GM10266 (cell line): ENCODE measurements around the gene CACNG8.

Experiments used
- DNase-seq: peaks from one replicate; pipeline ENCODE4 v3.0.0; 2012; ENCODE audit errors: extremely low spot score
- TF ChIP-seq, protein P1 (sequence below): IDR thresholded peaks from 2 replicates; pipeline ENCODE4 v1.5.1; 2012; ENCODE audit warnings: mild to moderate bottlenecking, low read depth; ENCODE audit not compliant: control insufficient read depth, insufficient read depth; ENCODE audit errors: missing control alignments

CACNG8 gene

DNA sequence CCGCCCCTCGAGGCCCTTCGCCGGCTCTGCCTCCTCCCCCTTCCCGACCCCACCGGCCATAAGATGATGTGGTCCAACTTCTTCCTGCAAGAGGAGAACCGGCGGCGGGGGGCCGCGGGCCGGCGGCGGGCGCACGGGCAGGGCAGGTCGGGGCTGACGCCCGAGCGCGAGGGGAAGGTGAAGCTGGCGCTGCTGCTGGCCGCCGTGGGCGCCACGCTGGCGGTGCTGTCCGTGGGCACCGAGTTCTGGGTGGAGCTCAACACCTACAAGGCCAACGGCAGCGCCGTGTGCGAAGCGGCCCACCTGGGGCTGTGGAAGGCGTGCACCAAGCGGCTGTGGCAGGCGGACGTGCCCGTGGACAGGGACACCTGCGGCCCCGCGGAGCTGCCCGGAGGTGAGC lies 30.1 kb downstream of the CACNG8 start:
- TF ChIP-seq, protein P1, sequence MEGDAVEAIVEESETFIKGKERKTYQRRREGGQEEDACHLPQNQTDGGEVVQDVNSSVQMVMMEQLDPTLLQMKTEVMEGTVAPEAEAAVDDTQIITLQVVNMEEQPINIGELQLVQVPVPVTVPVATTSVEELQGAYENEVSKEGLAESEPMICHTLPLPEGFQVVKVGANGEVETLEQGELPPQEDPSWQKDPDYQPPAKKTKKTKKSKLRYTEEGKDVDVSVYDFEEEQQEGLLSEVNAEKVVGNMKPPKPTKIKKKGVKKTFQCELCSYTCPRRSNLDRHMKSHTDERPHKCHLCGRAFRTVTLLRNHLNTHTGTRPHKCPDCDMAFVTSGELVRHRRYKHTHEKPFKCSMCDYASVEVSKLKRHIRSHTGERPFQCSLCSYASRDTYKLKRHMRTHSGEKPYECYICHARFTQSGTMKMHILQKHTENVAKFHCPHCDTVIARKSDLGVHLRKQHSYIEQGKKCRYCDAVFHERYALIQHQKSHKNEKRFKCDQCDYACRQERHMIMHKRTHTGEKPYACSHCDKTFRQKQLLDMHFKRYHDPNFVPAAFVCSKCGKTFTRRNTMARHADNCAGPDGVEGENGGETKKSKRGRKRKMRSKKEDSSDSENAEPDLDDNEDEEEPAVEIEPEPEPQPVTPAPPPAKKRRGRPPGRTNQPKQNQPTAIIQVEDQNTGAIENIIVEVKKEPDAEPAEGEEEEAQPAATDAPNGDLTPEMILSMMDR: no peak
- DNase-seq: no peak

DNA sequence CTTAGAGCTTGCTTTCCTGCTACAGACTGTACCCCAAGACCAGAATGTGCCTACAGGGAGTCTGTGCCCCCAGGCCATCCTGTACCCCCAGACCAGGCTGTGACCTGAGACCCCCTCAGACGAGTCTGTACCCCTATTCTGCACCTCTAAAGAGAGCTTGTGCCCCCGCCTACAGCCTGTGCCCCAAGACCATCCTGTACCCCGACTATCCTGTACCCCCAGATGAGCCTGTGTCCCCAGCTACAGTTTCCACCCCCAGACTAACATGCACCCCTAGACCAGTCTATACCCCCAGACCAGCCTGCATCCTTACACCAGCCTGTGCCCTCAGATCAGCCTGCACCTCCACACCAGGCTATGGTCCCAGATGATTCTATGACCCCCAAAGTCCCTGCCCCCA lies 30.7 kb downstream of the CACNG8 start:
- no peak for DNase-seq
- TF ChIP-seq, protein P1: no peak

DNA sequence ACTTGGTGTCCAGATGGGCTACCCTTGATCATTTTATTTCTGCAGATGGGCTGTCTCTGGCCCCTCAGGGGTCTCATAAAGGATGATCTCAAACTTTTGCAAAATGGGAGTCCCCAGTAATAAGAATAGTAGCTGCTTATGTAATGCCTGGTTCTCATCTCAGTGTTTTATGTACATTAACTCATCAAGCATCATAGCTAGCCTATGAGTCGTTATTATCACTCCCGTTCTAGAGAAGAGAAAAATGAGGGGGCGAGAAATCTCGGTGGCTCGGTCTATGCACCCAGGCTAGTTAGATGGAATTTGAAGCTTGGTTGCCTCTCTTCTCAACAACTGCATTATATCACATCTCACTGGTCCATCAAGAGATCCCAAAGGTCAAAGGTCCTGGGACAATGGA lies 32.1 kb downstream of the CACNG8 start:
- TF ChIP-seq, protein P1: no peak
- no peak for DNase-seq

DNA sequence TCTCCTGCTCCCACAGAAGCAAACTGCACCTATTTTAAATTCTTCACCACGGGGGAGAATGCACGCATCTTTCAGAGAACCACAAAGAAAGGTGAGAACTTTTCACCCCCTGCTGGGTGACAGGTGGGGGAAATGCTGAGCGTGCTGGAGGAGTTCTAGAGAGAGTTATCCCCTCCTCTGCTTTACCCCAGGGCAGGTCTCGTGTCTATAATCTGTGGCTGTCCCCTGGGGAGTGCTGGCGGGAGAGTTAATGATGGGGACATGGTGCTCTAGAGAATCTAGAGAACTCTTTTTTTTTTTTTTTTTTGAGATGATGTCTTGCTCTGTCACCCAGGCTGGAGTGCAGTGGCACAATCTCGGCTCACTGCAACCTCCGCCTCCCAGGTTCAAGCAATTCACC lies 35.5 kb downstream of the CACNG8 start:
- TF ChIP-seq, protein P1: no peak
- DNase-seq: no peak

DNA sequence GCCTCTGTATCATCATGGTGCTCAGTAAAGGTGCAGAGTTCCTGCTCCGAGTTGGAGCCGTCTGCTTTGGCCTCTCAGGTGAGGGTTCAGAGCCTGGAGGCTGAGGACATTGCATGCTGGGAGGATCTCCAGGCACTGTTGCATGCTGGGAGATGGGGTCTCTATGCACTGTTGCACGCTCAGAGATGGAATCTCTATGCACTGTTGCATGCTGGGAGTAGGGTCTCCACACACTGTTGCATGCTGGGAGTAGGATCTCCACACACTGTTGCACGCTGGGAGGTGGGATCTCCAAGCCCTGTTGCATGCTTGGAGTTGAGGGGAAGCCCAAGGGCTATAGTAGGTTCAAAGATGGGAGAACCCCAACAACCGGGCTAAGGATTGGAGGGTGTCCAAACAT lies 37.0 kb downstream of the CACNG8 start:
- no peak for DNase-seq
- TF ChIP-seq, protein P1: no peak

DNA sequence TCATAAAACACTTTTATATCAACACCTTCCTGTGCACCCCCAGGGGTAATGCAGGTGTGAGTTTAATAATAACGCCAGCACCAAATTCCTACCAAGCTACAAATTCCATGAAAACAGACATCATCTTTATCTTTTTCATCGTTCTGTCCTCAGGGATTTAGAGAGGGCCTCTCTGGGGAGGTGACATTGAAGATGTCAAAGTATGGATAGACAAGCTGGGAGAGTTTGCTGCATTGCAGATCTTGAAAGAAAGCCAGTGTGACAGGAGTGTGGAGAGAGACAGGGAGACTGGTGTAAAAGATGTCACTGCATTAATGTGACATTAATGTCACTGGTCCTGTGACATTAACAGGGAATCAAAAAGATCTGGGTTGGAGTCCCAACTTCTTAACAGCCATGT lies 38.8 kb downstream of the CACNG8 start:
- DNase-seq: no peak

DNA sequence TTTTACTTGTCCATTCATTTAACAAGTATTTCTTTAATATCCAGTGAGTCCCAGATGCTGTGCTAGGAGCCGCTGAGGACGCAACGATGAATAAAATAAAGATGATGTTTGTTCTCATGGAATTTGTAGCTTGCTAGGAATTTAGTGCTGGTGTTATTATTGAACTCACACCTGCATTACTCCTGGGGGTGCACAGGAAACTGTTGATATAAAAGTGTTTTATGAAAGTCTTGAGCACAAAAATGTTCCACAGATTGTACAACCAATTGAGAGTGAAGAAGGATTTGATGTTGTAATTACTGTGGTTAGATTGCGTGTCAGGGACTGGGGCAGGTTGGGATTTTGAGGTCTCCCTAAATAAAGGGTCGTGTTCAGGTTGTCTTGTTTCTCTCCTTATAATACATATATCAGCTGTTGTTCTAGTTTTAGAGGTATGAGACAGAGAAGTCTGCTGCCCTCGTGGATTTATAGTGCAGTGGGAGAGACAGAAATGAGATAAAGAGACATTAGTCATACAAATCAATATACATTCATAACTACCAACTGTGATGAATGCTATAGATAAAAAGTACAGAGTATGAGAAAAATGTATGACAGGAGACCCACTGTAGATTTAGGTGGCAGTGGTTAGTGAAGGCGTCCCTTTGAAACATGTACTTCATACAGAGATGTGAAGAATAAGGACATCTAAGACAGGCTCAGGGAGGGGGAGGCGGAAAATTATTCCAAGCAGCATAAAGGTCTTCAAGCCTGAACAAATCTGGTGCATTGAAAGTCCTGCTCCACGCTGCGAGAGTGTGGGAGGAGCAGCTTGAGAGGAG lies 40.0 kb downstream of the CACNG8 start:
- TF ChIP-seq, protein P1: no peak
- DNase-seq: no peak

More for the DNA sequence above, 38.8 kb downstream of the CACNG8 start:
- TF ChIP-seq, protein P1: no peak
